Right lobe of liver (tissue), 6 donors: ENCODE data around the gene ATP13A3. TPM values are rescaled to one million over a fixed set of nuclear protein-coding genes. Genes with fewer than 3 reads are reported as not detected.

ENCODE experiments used
- ATAC-seq, 4 donors: fragments of 200-7000 bp; cut with Tn5 transposase; one replicate each; pipeline ENCODE4 v1.9.1; 2020; ENCODE audit warnings: mild to moderate bottlenecking in 4 of 4, moderate library complexity in 4 of 4
- DNase-seq, 3 donors: peaks; one replicate each; pipeline ENCODE4 v3.0.0-alpha.2; 2020
- H3K27ac ChIP-seq, 3 donors: fragments of 200-600 bp; one replicate each; pipeline ENCODE4 v1.8.0; 2022
- H3K27me3 ChIP-seq, 2 donors: fragments of 200-600 bp; one replicate each; pipeline ENCODE4 v1.8.0; 2022
- H3K36me3 ChIP-seq, 4 donors: fragments of 200-600 bp; sonication (generic) in 1 of 4; one replicate each; pipeline versions ENCODE4 v1.5.1 to v1.8.0; 2017 to 2022; ENCODE audit warnings: control low read depth in 1 of 4
- H3K4me1 ChIP-seq, 4 donors: fragments of 200-600 bp; sonication (generic) in 1 of 4; one replicate each; pipeline versions ENCODE4 v1.5.1 to v1.8.0; 2017 to 2022; ENCODE audit warnings: control low read depth in 1 of 4
- H3K4me3 ChIP-seq, 3 donors: fragments of 200-600 bp; one replicate each; pipeline ENCODE4 v1.8.0; 2022
- H3K9me3 ChIP-seq, 4 donors: fragments of 200-600 bp; sonication (generic) in 1 of 4; one replicate each; pipeline versions ENCODE4 v1.5.1 to v1.8.0; 2017 to 2022; ENCODE audit warnings: control low read depth in 1 of 4
- CTCF ChIP-seq, 4 donors: fragments of 200-600 bp in 3 of 4; fragments of 450-650 bp in 1 of 4; IDR thresholded peaks; one replicate each; pipeline versions ENCODE4 v1.5.1 to v1.8.0; 2016 to 2022; ENCODE audit warnings: antibody characterized with exemption in 4 of 4, mild to moderate bottlenecking in 2 of 4
- POLR2A ChIP-seq: fragments of 450-650 bp; IDR thresholded peaks from one replicate; pipeline ENCODE4 v1.6.1; 2017; ENCODE audit warnings: antibody characterized with exemption, mild to moderate bottlenecking
- WGBS: methylation state at CpG from one replicate; pipeline ENCODE4 v1.1.6; 2018; ENCODE audit warnings: low coverage, low lambda C conversion rate; ENCODE audit not compliant: insufficient coverage; ENCODE audit errors: missing lambda C conversion rate; 5-methylcytosine and 5-hydroxymethylcytosine counted together
- intact Hi-C, 2 donors: fragments of 100-400 bp; cut with DNase I; formaldehyde crosslinking; loops; one replicate each; pipeline versions ENCODE4 v1.11.2 to v1.14.1; 2022
- total RNA-seq, 6 experiments: library from RNA; depleted of rRNA in 2 of 6; stranded (reverse); fragments of >200 nt in 2 of 6; fragmentation: NEBNext Ultra II Directional in 3 of 6; extraction: Animal tissue kit (Norgen Biotek cat#: 25700) in 3 of 6; gene quantifications; one replicate each; pipeline versions ENCODE4 v1.1.0 to v1.2.4, GENCODE V29; 2016 to 2023
- donor health status: DM: no; HTN: yes; CAD: no.
- donor health status: DM: no; HTN: no; CAD: no.
- donor health status: DM: no; HTN: no; CAD: no.
- donor health status: DM: no; HTN: yes; CAD: no.
- donor health status: DM: no; HTN: yes; CAD: no.

ATP13A3 gene
- total RNA-seq, 6 experiments from 2014 or later = 109 to 172 (median 145) TPM

- no peak overlapping the region for H3K4me3 ChIP-seq
- peaks cover 0 to 63% (median 29%) of the 10 kb centered on the region in 4 donors for H3K36me3 ChIP-seq
- ATAC-seq (peak; percentile 43 to 56 (median 52)), DNase-seq (no peak)
- intact Hi-C loops = no loop called here
- H3K9me3 ChIP-seq = no peaks in the 10 kb centered on the region
- H3K27me3 ChIP-seq = no peaks in the 10 kb centered on the region
- no peak overlapping the region for H3K27ac ChIP-seq
- 85% methylated on average over 7 of the region's 7 CpGs for WGBS
- no peak for TF ChIP-seq CTCF (IDR thresholded peaks at IDR 0.05)
- no peak for TF ChIP-seq POLR2A
- H3K4me1 ChIP-seq = peaks cover 0 to 10% (median 0%) of the 10 kb centered on the region in 4 donors
Measured at GRCh38 chr3:194424953-194425352, 61.8 kb downstream of the ATP13A3 start.

GRCh38 chr3:194424373-194424772 is 62.4 kb downstream of the ATP13A3 start:
- intact Hi-C loops = no loop called here
- 100% methylated on average over 1 of the region's 1 CpG for WGBS
- H3K9me3 ChIP-seq = no peaks in the 10 kb centered on the region
- peaks cover 0 to 10% (median 0%) of the 10 kb centered on the region in 4 donors for H3K4me1 ChIP-seq
- H3K27ac ChIP-seq = no peak overlapping the region
- DNase-seq = no peak
- peaks cover 0 to 57% (median 28%) of the 10 kb centered on the region in 4 donors for H3K36me3 ChIP-seq
- no peaks in the 10 kb centered on the region for H3K27me3 ChIP-seq
- no peak overlapping the region for H3K4me3 ChIP-seq
- TF ChIP-seq POLR2A (no peak), CTCF (IDR thresholded peaks at IDR 0.05) (peak in 1 of 4 donors; percentile 7)
- peak in 3 of 4 donors; percentile 24 to 54 (median 42) for ATAC-seq

GRCh38 chr3:194423317-194423716 is 63.5 kb downstream of the ATP13A3 start:
- no peak for TF ChIP-seq CTCF (IDR thresholded peaks at IDR 0.05)
- Histone ChIP-seq H3K27me3 (no peaks in the 10 kb centered on the region), H3K4me3 (no peak overlapping the region), H3K27ac (no peak overlapping the region), H3K9me3 (no peaks in the 10 kb centered on the region), H3K4me1 (peaks cover 0 to 10% (median 0%) of the 10 kb centered on the region in 4 donors), H3K36me3 (peaks cover 0 to 48% (median 26%) of the 10 kb centered on the region in 4 donors)
- ATAC-seq (peak; percentile 47 to 82 (median 68)), DNase-seq (no peak)
- 27% methylated on average over 3 of the region's 3 CpGs for WGBS
- intact Hi-C loops = no loop called here

- peaks cover 0 to 48% (median 22%) of the 10 kb centered on the region in 4 donors for H3K36me3 ChIP-seq
- intact Hi-C loops = no loop called here
- H3K27me3 ChIP-seq = no peaks in the 10 kb centered on the region
- no peak overlapping the region for H3K27ac ChIP-seq
- ATAC-seq (no peak), DNase-seq (no peak)
- peaks cover 0 to 10% (median 0%) of the 10 kb centered on the region in 4 donors for H3K4me1 ChIP-seq
- no peaks in the 10 kb centered on the region for H3K9me3 ChIP-seq
- H3K4me3 ChIP-seq = no peak overlapping the region
- TF ChIP-seq CTCF (IDR thresholded peaks at IDR 0.05) = no peak
- no peak for TF ChIP-seq POLR2A
Measured at GRCh38 chr3:194422188-194422587, 64.6 kb downstream of the ATP13A3 start.

- TF ChIP-seq POLR2A (no peak), CTCF (IDR thresholded peaks at IDR 0.05) (no peak)
- no peaks in the 10 kb centered on the region for H3K27me3 ChIP-seq
- H3K4me1 ChIP-seq = no peaks in the 10 kb centered on the region
- DNase-seq (no peak), ATAC-seq (no peak)
- no peak overlapping the region for H3K4me3 ChIP-seq
- WGBS = 100% methylated on average over 2 of the region's 2 CpGs
- intact Hi-C loops = no loop called here
- H3K36me3 ChIP-seq = peaks cover 0 to 19% (median 9%) of the 10 kb centered on the region in 4 donors
- H3K9me3 ChIP-seq = no peaks in the 10 kb centered on the region
- H3K27ac ChIP-seq = no peak overlapping the region
Measured at GRCh38 chr3:194418671-194419070, 68.1 kb downstream of the ATP13A3 start.
